Heart right ventricle (tissue), 16 donors: Measurements from ENCODE around the gene PDE4D. TPM values are rescaled to one million over a fixed set of nuclear protein-coding genes. Genes with fewer than 3 reads are reported as not detected.

ENCODE experiments used
- ATAC-seq, 8 donors: fragments of 200-7000 bp; cut with Tn5 transposase; one replicate each; pipeline ENCODE4 v1.9.1; 2020; ENCODE audit warnings: mild to moderate bottlenecking in 8 of 8, moderate library complexity in 8 of 8, moderate number of reproducible peaks in 1 of 8
- DNase-seq, 2 donors: peaks; one replicate each; pipeline ENCODE4 v3.0.0-alpha.2; 2020
- H3K27ac ChIP-seq, 10 donors: fragments of 200-600 bp; sonication (generic) in 2 of 10; one replicate each; pipeline versions ENCODE4 v1.5.0 to v1.8.0; 2020 to 2022; ENCODE audit warnings: mild to moderate bottlenecking in 3 of 10
- H3K27me3 ChIP-seq, 7 donors: fragments of 200-600 bp; one replicate each; pipeline ENCODE4 v1.8.0; 2021 to 2022; ENCODE audit warnings: mild to moderate bottlenecking in 2 of 7
- H3K36me3 ChIP-seq, 9 donors: fragments of 200-600 bp; sonication (generic) in 1 of 9; one replicate each; pipeline versions ENCODE4 v1.5.0 to v1.8.0; 2020 to 2022; ENCODE audit warnings: mild to moderate bottlenecking in 2 of 9
- H3K4me1 ChIP-seq, 9 donors: fragments of 200-600 bp; sonication (generic) in 1 of 9; one replicate each; pipeline versions ENCODE4 v1.5.0 to v1.8.0; 2020 to 2022; ENCODE audit warnings: mild to moderate bottlenecking in 4 of 9
- H3K4me3 ChIP-seq, 10 donors: fragments of 200-600 bp; sonication (generic) in 2 of 10; one replicate each; pipeline versions ENCODE4 v1.5.0 to v1.8.0; 2020 to 2022; ENCODE audit warnings: mild to moderate bottlenecking in 7 of 10, moderate library complexity in 2 of 10
- H3K9me3 ChIP-seq, 11 donors: fragments of 200-600 bp in 10 of 11; sonication (generic) in 2 of 11; one replicate each; pipeline versions ENCODE4 v1.5.0 to v1.8.0; 2013 to 2022; ENCODE audit warnings: mild to moderate bottlenecking in 2 of 11, control low read depth in 1 of 11, moderate library complexity in 1 of 11
- CTCF ChIP-seq, 9 donors: fragments of 200-600 bp; sonication (generic) in 2 of 9; IDR thresholded peaks; one replicate each; pipeline versions ENCODE4 v1.5.0 to v1.8.0; 2021 to 2022; ENCODE audit warnings: antibody characterized with exemption in 9 of 9, mild to moderate bottlenecking in 5 of 9, moderate library complexity in 1 of 9
- WGBS, 2 donors: extraction: QIAGEN DNeasy Blood & Tissue Kit; methylation state at CpG; one replicate each; pipeline ENCODE4 v1.1.7; 2013; ENCODE audit warnings: inconsistent platforms in 1 of 2; 5-methylcytosine and 5-hydroxymethylcytosine counted together
- intact Hi-C, 10 donors: fragments of 100-400 bp; cut with DNase I; formaldehyde crosslinking; loops; one replicate each; pipeline versions ENCODE4 v1.11.1 to v1.14.2; 2022
- polyA plus RNA-seq, 2 donors: library from polyadenylated mRNA; stranded (reverse); fragments of 200-250 nt; gene quantifications; one replicate each; pipeline ENCODE4 v1.2.3, GENCODE V29; 2013
- total RNA-seq, 10 donors: library from RNA; stranded (reverse); fragmentation: NEBNext Ultra II Directional in 3 of 10; extraction: Animal tissue kit (Norgen Biotek cat#: 25700) in 3 of 10; gene quantifications; one replicate each; pipeline versions ENCODE4 v1.2.1 to v1.2.4, GENCODE V29; 2021 to 2023
- donor health status: Arrhythmogenic right ventricular cardiomyopathy.
- donor health status: ischemic (EF 13 %, LVEDD 7.1; RV severe dilation, severe dysfunction).
- donor health status: healthy with polysubstance abuse.
- donor health status: DM: no; HTN: yes; CAD: no.
- donor health status: DM: no; HTN: no; CAD: no.
- donor health status: ischemic (EF 25% LVEDD 6.9; RV normal size, moderate dysfunction).
- donor health status: ischemic (EF 25% LVEDD 5.7; RV mildly dilated, moderate dysfunction).
- donor health status: healthy.
- donor health status: DM: yes; HTN: yes; CAD: no.
- donor health status: Ischemic cardiomyopathy.
- donor health status: ischemic (EF 35%, LVEDD 5.7; RV mildly dilated, moderate dysfunction).
- donor health status: nonischemic (EF 11% LVEDD 7.7; RV severe dilation, severe dysfunction).
- donor health status: DM: yes; HTN: yes; CAD: no.
- donor health status: PGD.
- donor health status: ischemic (EF 29% LVEDD 5.4; RV normal size, mild dysfunction).
- donor health status: nonischemic (EF 23%, LVEDD 6.1; RV moderate dilation, normal function).

The PDE4D gene
- total and polyA plus RNA-seq, 12 donors, result 5.8 to 83.2 (median 39.5) TPM

- intact Hi-C loops, result no loop called here
- DNase-seq, result no peak
- Histone ChIP-seq H3K4me3 (no peak overlapping the region), H3K4me1 (peaks cover 0 to 7% (median 0%) of the 10 kb centered on the region in 9 donors), H3K9me3 (no peaks in the 10 kb centered on the region), H3K36me3 (no peaks in the 10 kb centered on the region), H3K27ac (no peak overlapping the region), H3K27me3 (no peaks in the 10 kb centered on the region)
- 87 to 94% methylated on average over 7 of the region's 7 CpGs for WGBS, 2 donors
- no peak for ATAC-seq
- TF ChIP-seq CTCF (IDR thresholded peaks at IDR 0.05), result no peak
These were observed 472.9 kb downstream of the PDE4D start for GRCh38 chr5:59420596-59420995.

- no peaks in the 10 kb centered on the region for H3K36me3 ChIP-seq
- H3K4me3 ChIP-seq, result no peak overlapping the region
- DNase-seq (no peak), ATAC-seq (no peak)
- peaks cover 0 to 7% (median 0%) of the 10 kb centered on the region in 9 donors for H3K4me1 ChIP-seq
- no peak overlapping the region for H3K27ac ChIP-seq
- WGBS, 2 donors, result 38 to 58% methylated on average over 1 of the region's 1 CpG
- no peaks in the 10 kb centered on the region for H3K27me3 ChIP-seq
- intact Hi-C loops, result no loop called here
- TF ChIP-seq CTCF (IDR thresholded peaks at IDR 0.05), result no peak
- no peaks in the 10 kb centered on the region for H3K9me3 ChIP-seq
These were observed 474.7 kb downstream of the PDE4D start for GRCh38 chr5:59418808-59419207.

GRCh38 chr5:59416451-59416850 is 477.1 kb downstream of the PDE4D start:
- 77 to 83% methylated on average over 1 of the region's 1 CpG for WGBS, 2 donors
- H3K27ac ChIP-seq, result no peak overlapping the region

GRCh38 chr5:59416026-59416425 is 477.5 kb downstream of the PDE4D start:
- intact Hi-C loops, result no loop called here

More at GRCh38 chr5:59416451-59416850, 477.1 kb downstream of the PDE4D start:
- no peak for ATAC-seq
- intact Hi-C loops, result no loop called here
- Histone ChIP-seq H3K4me3 (no peak overlapping the region), H3K9me3 (no peaks in the 10 kb centered on the region), H3K36me3 (no peaks in the 10 kb centered on the region), H3K4me1 (no peaks in the 10 kb centered on the region), H3K27me3 (no peaks in the 10 kb centered on the region)
- no peak for DNase-seq
- no peak for TF ChIP-seq CTCF (IDR thresholded peaks at IDR 0.05)

More at GRCh38 chr5:59416026-59416425, 477.5 kb downstream of the PDE4D start:
- no peak for DNase-seq
- Histone ChIP-seq H3K4me1 (no peaks in the 10 kb centered on the region), H3K9me3 (no peaks in the 10 kb centered on the region), H3K4me3 (no peak overlapping the region), H3K27me3 (no peaks in the 10 kb centered on the region), H3K36me3 (no peaks in the 10 kb centered on the region), H3K27ac (no peak overlapping the region)
- 68 to 74% methylated on average over 4 of the region's 4 CpGs for WGBS, 2 donors
- no peak for TF ChIP-seq CTCF (IDR thresholded peaks at IDR 0.05)
- ATAC-seq, result no peak
